ENCODE results near the gene LEMD1.

The LEMD1 gene

GRCh38 chr1:205354259-205355074, 67.4 kb downstream of the LEMD1 start:
- peak; percentile 38 for DNase-seq (ENCODE audit: low spot score)

- DNase-seq (ENCODE audit: low spot score) = no peak
These were observed 68.2 kb downstream of the LEMD1 start for GRCh38 chr1:205353612-205354011.

- no peak for DNase-seq (ENCODE audit: low spot score)
These were observed 68.7 kb downstream of the LEMD1 start for GRCh38 chr1:205353191-205353590.

GRCh38 chr1:205351984-205352713, 69.7 kb downstream of the LEMD1 start:
- no peak for DNase-seq (ENCODE audit: low spot score)

GRCh38 chr1:205350691-205351141, 71.1 kb downstream of the LEMD1 start:
- DNase-seq (ENCODE audit: low spot score) = no peak

GRCh38 chr1:205350124-205350523, 71.7 kb downstream of the LEMD1 start:
- DNase-seq (ENCODE audit: low spot score) = no peak

GRCh38 chr1:205348554-205349487, 73.0 kb downstream of the LEMD1 start:
- DNase-seq (ENCODE audit: low spot score) = no peak

GRCh38 chr1:205346956-205347574, 74.8 kb downstream of the LEMD1 start:
- no peak for DNase-seq (ENCODE audit: low spot score)

- no peak for DNase-seq (ENCODE audit: low spot score)
These were observed 76.1 kb downstream of the LEMD1 start for GRCh38 chr1:205345761-205346160.

- DNase-seq (ENCODE audit: low spot score) = no peak
These were observed 77.6 kb downstream of the LEMD1 start for GRCh38 chr1:205344066-205344928.

- no peak for DNase-seq (ENCODE audit: low spot score)
These were observed 78.3 kb downstream of the LEMD1 start for GRCh38 chr1:205343431-205344065.

GRCh38 chr1:205342986-205343385, 78.9 kb downstream of the LEMD1 start:
- no peak for DNase-seq (ENCODE audit: low spot score)

- DNase-seq (ENCODE audit: low spot score) = no peak
These were observed 81.2 kb downstream of the LEMD1 start for GRCh38 chr1:205340676-205341075.

GRCh38 chr1:205339717-205340116, 82.1 kb downstream of the LEMD1 start:
- no peak for DNase-seq (ENCODE audit: low spot score)

GRCh38 chr1:205339197-205339702, 82.6 kb downstream of the LEMD1 start:
- no peak for DNase-seq (ENCODE audit: low spot score)

GRCh38 chr1:205338011-205338410, 83.8 kb downstream of the LEMD1 start:
- no peak for DNase-seq (ENCODE audit: low spot score)

- DNase-seq (ENCODE audit: low spot score) = no peak
These were observed 84.4 kb downstream of the LEMD1 start for GRCh38 chr1:205337481-205337880.

- peak; percentile 87 for DNase-seq (ENCODE audit: low spot score)
These were observed 86.2 kb downstream of the LEMD1 start for GRCh38 chr1:205335692-205336091.

- no peak for DNase-seq (ENCODE audit: low spot score)
These were observed 89.7 kb downstream of the LEMD1 start for GRCh38 chr1:205332015-205332791.

Data from hepatic stellate cell (primary cell).